ENCODE data around the gene ARHGEF12. TPM values are rescaled to one million over a fixed set of nuclear protein-coding genes. Genes with fewer than 3 reads are reported as not detected.

ARHGEF12 gene
- total RNA-seq, 1 donor from 2014 or later, result 40.8 TPM

GRCh38 chr11:120532832-120533196 is 196.6 kb downstream of the ARHGEF12 start:
- Mint-ChIP-seq H3K4me3 (ENCODE audit: unreplicated experiment) (no peak overlapping the region), H3K36me3 (ENCODE audit: unreplicated experiment) (no peaks in the 10 kb centered on the region), H3K9me3 (ENCODE audit: unreplicated experiment) (peaks cover 6% of the 10 kb centered on the region), H3K27ac (ENCODE audit: unreplicated experiment) (no peak overlapping the region), H3K4me1 (ENCODE audit: low read depth, unreplicated experiment) (peaks cover 15% of the 10 kb centered on the region), H3K27me3 (ENCODE audit: unreplicated experiment) (peaks cover 3% of the 10 kb centered on the region)
- no peak for DNase-seq
- TF ChIP-seq CTCF (IDR thresholded peaks at IDR 0.05; ENCODE audit: partially characterized antibody, unreplicated experiment), result no peak

- TF ChIP-seq CTCF (IDR thresholded peaks at IDR 0.05; ENCODE audit: partially characterized antibody, unreplicated experiment), result no peak
- peaks cover 15% of the 10 kb centered on the region for H3K4me1 Mint-ChIP-seq (ENCODE audit: low read depth, unreplicated experiment)
- H3K9me3 Mint-ChIP-seq (ENCODE audit: unreplicated experiment), result peaks cover 6% of the 10 kb centered on the region
- H3K27me3 Mint-ChIP-seq (ENCODE audit: unreplicated experiment), result peaks cover 2% of the 10 kb centered on the region
- no peaks in the 10 kb centered on the region for H3K36me3 Mint-ChIP-seq (ENCODE audit: unreplicated experiment)
- H3K4me3 Mint-ChIP-seq (ENCODE audit: unreplicated experiment), result no peak overlapping the region
- no peak overlapping the region for H3K27ac Mint-ChIP-seq (ENCODE audit: unreplicated experiment)
- DNase-seq, result no peak
Observed at GRCh38 chr11:120536091-120536796, 200.0 kb downstream of the ARHGEF12 start.

GRCh38 chr11:120536797-120537169 is 200.6 kb downstream of the ARHGEF12 start:
- H3K4me3 Mint-ChIP-seq (ENCODE audit: unreplicated experiment), result no peak overlapping the region
- H3K4me1 Mint-ChIP-seq (ENCODE audit: low read depth, unreplicated experiment), result peaks cover 15% of the 10 kb centered on the region
- H3K27ac Mint-ChIP-seq (ENCODE audit: unreplicated experiment), result no peak overlapping the region
- DNase-seq, result no peak
- peaks cover 6% of the 10 kb centered on the region for H3K9me3 Mint-ChIP-seq (ENCODE audit: unreplicated experiment)
- peaks cover 2% of the 10 kb centered on the region for H3K27me3 Mint-ChIP-seq (ENCODE audit: unreplicated experiment)
- H3K36me3 Mint-ChIP-seq (ENCODE audit: unreplicated experiment), result peaks cover under 1% of the 10 kb centered on the region
- TF ChIP-seq CTCF (IDR thresholded peaks at IDR 0.05; ENCODE audit: partially characterized antibody, unreplicated experiment), result no peak

GRCh38 chr11:120537996-120538395 is 201.8 kb downstream of the ARHGEF12 start:
- Mint-ChIP-seq H3K27me3 (ENCODE audit: unreplicated experiment) (no peaks in the 10 kb centered on the region), H3K4me3 (ENCODE audit: unreplicated experiment) (no peak overlapping the region), H3K27ac (ENCODE audit: unreplicated experiment) (no peak overlapping the region)

More at GRCh38 chr11:120537996-120538395, 201.8 kb downstream of the ARHGEF12 start:
- DNase-seq, result no peak
- Mint-ChIP-seq H3K4me1 (ENCODE audit: low read depth, unreplicated experiment) (peaks cover 11% of the 10 kb centered on the region), H3K9me3 (ENCODE audit: unreplicated experiment) (peaks cover 8% of the 10 kb centered on the region), H3K36me3 (ENCODE audit: unreplicated experiment) (peaks cover 10% of the 10 kb centered on the region)
- TF ChIP-seq CTCF (IDR thresholded peaks at IDR 0.05; ENCODE audit: partially characterized antibody, unreplicated experiment), result no peak

Measured in glutamatergic neuron (in vitro differentiated cells).